HG02840 (cell line): ENCODE measurements around the gene TBC1D32.
"Not testable (repeated sequence)": the region's sequence is repeated elsewhere in the genome, so short reads cannot be mapped to it uniquely, and the experiment has no call there.

Source experiments
- ATAC-seq: cut with Tn5 transposase; IDR thresholded peaks from one replicate; pipeline ENCODE4 v1.9.1; 2021; ENCODE audit warnings: mild to moderate bottlenecking, moderate library complexity, moderate number of reproducible peaks; ENCODE audit not compliant: unreplicated experiment, low FRiP score

Gene TBC1D32

DNA sequence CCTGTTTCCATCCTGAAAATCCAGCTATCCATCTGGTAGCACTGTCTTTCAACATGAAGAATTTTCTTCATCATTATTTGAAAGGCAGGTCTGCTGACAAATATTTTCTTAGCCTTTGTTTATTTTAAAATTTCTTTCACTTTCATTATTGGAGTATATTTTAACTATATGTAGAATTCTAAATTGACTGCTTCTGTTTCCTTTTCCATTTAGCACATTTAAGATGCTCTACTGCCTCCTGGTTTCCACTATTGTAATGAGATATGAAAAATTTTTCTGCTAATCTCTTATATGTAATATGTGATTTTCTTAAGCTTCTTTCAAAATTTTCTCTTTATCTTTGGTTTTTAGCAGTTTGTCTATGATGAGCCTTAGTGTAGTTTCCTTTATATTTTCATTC lies 97.3 kb downstream of the TBC1D32 start:
- ATAC-seq, result no peak

DNA sequence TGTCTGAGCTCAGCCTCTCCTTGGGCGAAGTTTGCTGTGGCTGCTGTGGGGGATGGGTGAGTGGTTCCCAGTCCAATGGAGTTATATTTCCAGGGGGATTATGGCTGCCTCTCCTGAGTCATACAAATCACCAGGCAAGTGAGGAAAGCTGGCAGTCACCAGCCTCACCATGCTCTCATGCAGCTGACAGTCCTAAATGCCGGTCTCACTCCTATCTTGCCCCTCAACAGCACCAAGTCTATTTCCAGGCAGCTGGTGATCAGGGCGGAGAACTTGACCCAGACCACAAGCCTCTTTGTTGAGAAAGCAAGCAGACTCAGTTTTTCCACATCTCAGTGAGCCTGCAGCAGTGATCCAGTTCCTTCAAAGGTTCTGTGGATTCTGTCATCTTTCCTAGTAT lies 98.9 kb downstream of the TBC1D32 start:
- no peak for ATAC-seq

DNA sequence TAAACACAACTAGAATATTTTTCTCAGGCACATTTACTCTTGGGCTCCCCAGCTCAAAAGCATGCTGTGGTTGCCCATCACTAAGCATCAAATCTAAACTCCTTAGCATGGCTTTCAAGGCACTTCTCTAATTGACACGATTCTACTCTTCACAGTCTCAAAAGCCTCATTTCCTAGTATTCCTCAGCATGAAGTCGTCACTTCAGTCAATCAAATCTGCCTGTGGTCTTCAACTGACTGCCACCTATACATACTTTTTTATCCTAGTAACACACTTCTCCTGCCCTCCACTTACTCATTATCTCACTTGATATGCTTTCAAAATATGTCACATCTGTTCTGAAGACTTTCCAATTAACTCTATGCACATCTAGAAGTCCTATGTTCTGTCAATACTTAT lies 110.3 kb downstream of the TBC1D32 start:
- no peak for ATAC-seq

DNA sequence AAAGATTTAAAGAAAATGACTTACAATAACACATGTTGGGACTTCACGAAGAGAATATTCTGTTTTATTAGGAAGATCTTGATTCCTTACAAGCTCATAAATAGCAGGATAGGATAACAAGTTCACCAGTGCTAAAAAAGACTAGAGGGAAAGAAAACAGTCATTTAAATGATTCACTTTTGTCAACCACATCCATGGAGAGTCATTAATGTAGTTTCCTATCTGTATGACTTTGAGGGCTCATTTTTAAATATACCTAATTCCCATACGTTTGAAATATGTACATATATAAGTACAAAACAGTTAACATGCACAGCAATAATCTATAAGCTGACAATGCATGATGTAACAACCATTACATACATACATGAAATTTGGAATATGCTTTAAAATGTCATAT lies 111.1 kb downstream of the TBC1D32 start:
- ATAC-seq, result no peak

DNA sequence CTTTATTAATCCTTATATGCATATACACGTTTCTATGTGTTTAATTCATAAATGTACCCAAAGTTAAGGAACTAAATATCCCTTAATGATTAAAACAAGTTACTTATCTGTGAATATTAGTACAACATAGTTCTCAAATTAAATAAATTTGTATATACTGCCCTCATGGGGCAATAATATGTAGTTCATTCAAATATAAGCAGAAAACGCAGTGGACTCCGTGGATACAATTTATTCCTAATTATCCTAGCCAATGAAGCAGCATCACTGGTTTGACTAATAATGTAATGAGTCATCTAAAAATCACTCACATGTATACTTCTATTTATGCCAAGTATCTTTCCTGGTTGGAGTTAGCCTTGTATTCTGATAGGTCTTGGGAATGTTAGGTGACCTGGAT lies 111.6 kb downstream of the TBC1D32 start:
- ATAC-seq, result no peak

DNA sequence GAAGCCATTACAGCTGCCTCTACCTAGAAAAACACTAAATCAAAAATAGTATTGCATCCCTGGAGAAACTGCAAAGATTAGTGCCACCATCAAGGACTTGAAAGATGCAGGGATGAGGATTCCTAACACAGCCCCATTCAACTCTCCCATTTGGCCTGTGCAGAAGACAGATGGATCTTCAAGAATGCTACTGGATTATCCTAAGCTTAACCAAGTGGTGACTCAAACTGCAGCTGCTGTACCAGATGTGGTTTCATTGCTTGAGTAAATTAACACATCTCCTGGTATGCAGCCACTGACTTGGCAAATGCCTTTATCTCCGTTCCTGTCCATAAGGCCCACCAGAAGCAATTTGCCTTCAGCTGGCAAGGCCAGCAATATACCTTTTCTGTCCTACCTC lies 117.4 kb downstream of the TBC1D32 start:
- ATAC-seq, result no peak

DNA sequence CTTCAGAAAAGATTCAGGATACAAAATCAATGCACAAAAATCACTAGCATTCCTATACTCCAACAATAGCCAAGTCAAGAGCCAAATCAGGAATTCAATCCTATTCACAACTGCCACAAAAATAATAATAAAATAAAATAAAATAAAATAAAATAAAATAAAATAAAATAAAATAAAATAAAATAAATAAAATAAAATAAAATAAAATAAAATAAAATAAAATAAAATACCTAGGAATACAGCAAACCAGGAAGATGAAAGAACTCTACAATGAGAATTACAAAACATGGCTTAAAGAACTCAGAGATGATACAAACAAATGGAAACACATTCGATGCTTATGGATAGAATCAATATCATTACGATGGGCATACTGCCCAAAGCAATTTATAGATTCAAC lies 120.9 kb downstream of the TBC1D32 start:
- not testable (repeated sequence) for ATAC-seq

DNA sequence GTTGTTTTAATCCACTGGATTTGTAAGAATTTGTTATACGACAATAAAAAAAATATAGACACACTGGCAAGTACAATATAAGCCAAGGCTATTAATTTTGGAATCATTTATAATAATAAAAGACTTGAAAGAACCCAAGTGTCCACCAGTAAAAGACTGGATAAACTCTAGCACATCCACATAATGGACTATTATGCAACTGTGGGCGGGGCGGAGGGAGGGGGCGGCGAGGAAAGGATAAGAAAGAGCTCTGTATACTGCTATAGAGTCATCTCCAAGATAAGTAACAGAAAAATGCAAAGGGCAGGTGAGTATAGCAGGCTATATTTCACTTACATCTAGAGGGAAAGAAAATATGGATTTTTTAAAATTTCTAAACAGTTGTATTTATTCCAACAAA lies 123.3 kb downstream of the TBC1D32 start:
- no peak for ATAC-seq

DNA sequence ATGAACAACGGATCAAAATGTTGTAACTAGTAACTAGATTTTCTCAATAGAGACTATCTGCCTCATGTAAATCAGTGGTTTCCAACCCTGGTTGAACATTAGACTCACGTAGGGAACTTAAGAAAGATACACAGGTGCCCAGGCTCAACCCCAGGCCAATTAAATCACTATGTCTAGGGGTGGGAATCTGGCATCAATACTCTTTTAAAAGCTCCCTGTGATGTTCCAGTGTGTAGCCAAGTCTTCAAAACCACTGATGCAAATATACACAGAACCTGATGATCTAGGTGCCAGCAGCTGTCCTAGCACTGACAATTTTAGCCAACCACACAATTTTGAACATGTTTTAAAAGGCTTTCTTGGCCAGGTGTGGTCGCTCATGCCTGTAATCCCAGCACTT lies 128.7 kb downstream of the TBC1D32 start:
- peak; percentile 69 for ATAC-seq

DNA sequence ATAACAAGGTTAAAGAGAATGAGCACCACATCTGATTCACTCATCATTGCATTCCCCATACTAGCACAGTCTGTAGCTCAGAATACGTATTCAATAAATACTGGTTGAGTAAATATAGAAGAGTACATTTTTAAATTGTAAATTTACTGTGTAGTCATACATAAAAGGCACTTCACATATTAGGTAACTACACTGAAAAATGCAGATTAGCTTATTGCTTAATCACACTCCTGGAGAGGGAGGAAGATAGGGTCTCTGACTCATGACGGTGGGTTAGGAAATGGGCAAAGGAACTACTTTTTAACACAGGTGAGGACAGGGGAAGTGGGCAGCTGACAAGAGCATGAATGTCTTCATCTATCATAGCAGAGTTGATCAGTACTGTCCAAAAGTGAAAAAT lies 133.2 kb downstream of the TBC1D32 start:
- no peak for ATAC-seq

DNA sequence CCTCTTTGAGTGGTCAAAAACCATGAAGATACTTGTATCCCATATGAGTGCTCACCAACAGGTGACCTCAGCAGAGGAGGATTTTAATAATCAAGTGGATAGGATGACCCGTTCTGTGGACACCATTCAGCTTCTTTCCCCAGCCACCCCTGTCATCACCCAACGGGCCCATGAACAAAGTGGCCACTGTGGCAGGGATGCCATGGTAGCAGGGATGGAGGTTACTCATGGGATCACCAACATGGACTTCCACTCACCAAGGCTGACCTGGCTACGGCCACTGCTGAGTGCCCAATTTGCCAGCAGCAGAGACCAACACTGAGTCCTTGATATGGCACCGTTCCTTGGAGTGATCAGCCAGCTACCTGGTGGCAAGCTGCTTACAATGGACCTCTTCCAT lies 138.2 kb downstream of the TBC1D32 start:
- ATAC-seq, result not testable (repeated sequence)

DNA sequence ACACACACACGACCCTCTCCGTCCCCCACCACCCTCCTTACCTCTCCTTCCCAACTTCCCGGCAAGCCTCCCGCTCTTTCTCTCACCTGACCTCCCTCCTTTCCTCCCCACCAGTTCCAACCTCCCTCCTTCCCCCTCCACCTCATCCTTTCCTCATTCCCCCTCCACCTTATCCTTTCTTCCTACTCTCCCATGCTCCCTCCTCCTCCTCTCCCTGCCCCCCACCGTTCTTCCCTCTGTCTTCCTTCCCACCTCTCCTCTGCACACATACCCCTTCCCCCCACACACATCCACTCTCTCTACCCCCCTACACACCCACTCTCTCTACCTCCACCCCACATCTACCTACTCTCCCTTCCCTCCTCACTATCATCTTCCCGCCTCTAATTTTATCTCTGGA lies 144.2 kb downstream of the TBC1D32 start:
- ATAC-seq, result no peak

DNA sequence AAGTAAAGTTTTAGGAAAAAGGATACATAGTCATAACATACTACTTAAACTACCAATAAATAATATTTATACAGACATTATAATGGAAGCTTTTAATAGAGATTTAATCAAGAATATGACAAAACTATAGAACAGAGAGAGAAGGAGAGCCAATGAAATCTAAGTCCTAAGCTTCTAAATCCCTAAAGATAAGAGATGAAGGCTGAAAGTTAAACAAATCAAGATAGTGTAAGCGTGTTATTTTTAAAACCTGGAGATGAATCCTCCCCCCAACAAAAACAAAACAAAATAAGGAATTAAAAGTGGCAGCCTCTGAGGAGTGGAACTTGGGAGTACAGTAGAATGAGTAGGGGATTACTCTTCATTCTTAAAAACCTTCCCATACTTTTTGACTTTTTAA lies 145.9 kb downstream of the TBC1D32 start:
- ATAC-seq, result no peak

DNA sequence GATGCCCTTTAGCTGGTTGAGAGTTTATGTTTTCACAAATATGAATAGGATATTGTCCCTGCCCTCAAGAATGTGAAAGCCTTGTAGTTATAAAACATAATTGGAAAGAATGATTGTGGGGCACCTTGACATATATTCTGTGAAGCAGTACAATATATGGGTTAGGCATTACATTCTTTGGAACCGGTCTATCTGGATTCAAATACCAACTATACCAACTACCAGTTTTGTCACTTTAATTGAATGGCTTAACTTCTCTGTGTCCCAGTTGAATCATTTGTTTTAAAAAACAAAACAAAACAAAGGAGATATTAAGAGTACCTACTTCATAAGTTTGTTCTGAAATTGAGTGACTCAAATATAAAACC lies 146.5 kb downstream of the TBC1D32 start:
- ATAC-seq, result no peak

DNA sequence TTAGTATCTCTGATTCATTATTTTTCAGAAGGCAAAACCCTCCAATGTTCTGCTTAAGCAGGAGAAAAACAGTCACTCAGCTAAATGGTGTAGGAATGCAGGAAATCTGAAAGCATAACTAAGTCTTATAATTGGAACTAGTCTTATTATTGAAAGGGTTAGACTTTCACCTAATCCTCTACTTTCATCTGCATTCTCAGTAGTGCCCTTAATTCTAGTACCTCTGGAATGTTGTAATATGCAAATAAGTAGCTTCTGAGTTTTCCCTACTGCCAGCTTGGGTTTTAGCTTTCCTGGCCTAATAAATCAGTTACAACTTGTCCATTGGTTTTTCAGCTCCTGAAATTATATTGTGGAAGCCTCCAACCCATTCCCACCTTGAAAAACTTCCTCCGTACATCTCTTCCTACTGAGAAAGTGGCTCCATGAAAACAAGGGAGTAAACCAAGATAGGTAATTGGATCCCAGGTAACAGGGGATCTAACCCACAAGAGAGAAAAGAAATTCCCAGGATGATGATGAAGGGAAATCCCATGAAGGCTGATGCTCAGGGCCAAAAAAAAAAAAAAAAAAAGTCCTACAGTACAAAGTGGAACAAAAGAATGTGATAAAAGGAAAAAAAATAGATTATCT lies 147.0 kb downstream of the TBC1D32 start:
- no peak for ATAC-seq

DNA sequence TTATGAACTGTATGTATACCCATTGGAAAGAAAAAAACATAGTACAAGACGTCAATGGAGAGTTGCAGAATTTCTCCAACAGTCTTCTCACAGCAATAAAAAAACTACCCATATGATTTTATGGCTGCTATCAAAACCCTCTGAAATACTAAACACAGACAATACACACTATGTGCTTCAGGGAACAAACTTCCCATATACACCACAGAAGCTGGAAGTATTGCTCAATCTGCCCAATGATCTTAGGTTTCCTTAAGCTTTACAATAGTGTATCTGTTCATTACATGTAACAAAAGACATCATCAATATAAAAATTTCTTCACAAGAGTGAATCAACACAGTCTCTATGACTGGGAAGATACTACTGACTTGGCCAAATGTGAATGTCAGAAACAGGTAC lies 150.5 kb downstream of the TBC1D32 start:
- ATAC-seq, result no peak

DNA sequence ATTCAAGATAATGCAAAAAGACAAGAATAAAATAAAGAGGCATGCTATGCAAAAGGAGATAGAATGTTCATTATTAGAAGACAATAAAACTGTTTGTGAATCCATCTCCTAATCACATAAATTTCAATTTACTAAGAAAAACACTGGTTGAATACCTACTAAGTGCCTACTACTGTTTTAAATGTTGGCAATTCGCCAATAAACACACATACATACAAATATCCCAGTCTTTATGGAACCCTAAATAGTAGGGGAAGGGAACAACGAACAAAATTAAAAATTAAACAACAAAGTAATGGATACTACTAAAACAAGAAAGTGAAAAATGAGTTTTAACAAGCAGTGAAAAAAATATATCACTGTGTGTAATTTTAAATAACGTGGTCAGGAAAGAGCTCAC lies 158.5 kb downstream of the TBC1D32 start:
- no peak for ATAC-seq

DNA sequence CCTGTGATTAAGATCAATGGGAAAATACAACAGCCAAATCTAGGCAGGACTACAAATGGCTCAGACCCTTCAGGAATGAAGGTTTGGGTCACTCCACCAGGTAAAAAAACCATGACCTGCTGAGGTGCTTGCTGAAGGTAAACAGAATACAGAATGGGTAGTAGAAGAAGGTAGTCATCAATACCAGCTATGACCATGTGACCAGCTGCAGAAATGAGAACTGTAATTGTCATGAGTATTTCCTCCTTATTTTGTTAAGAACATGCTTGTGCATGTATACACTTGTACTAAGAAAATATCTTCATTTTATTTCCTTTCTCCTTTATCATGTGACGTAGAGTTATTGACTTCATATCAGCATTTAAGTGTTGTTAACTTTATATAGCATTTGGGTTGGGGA lies 161.8 kb downstream of the TBC1D32 start:
- ATAC-seq, result not testable (repeated sequence)

DNA sequence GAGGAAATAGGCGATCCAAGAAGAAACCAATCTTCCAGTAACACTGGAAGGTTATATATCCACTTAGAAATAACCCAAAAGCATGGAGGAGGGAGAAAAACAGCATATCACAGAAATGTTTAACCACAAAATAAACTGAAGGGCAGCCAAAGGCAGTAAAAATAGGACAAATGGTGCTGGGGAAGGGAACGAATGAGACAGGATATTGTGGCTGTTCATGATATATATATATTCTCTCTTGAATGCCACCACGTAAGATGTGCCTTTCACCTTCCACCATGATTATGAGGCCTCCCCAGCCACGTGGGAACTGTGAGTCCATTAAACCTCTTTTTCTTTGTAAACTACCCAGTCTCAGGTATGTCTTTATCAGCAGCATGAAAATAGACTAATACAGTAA lies 162.4 kb downstream of the TBC1D32 start:
- no peak for ATAC-seq

DNA sequence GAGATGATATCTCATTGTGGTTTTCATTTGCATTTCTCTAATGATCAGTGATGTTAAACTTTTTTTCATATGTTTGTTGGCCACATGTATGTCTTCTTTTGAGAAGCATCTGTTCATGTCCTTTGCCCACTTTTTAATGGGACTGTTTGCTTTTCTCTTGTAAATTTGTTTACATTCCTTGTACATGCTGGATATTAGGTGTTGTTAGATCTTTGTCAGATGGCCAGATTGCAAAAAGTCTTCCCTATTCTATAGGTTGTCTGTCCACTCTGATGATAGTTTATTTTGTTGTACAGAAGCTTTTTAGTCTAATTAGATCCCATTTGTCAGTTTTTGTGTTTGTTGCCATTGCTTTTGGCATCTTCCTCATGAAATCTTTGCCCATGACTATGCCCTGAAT lies 172.4 kb downstream of the TBC1D32 start:
- no peak for ATAC-seq

DNA sequence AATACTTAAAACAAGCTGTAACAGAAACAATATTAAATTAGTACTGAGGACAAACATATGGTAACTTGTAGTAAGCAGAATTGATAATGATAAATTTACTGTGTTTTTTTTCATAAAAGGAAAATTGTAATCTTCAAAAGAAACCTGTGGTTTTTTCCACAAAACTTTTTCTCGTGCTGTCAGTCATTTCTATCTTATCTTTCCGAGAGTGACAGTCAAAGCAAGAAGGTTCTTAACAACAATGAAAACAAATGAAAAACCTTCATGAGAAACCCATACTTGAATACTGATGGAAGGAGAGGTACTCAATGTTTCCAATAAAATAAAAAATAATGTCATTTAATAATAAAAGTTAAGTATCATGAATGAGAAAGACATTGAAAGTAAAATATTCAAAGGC lies 174.0 kb downstream of the TBC1D32 start:
- ATAC-seq, result no peak

DNA sequence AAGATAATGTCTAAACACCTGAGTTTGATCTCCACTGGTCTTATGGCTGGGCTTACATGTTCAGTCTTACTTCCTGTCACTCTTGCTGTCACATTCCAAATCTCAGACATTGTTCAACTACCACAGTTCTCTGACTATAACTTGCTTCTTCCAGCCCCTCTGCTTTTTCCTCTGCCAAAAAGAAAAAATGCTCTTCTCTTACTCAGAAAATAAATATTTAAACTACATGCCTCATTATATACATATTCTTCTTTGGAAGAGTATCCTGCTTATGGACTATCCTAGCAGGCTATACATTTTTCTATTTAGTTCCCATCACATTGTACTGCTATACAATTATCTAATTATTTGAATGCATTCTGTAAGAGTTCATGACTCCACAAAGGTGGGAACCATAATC lies 175.4 kb downstream of the TBC1D32 start:
- no peak for ATAC-seq

DNA sequence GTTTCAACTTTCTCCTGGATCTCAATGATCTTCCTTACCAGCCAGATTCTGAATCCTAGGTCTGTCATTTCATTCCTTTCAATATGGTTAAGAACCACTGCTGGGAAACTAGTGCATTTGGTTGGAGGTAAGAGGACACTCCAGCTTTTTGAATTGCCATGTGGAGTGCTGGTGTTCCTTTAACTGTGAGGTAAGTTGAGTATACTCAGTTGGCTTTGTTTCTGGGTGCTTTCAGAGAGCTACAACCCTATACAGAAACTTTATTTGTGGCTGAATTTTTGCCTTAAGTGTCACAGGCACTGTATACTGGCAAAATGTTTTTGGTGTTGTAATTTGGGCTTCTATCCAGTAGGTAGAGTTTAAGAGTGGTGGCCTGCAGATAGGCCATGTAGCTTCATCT lies 175.8 kb downstream of the TBC1D32 start:
- no peak for ATAC-seq
